Measurements from ENCODE around the gene TMEM201. TPM values are rescaled to one million over a fixed set of nuclear protein-coding genes. Genes with fewer than 3 reads are reported as not detected.

TMEM201 gene
- total and polyA plus RNA-seq, 2 of the 13 experiments (the other 11 are each of a cell fraction or from before 2014, with no cell fraction given), result 1.5 to 8.2 TPM

DNA sequence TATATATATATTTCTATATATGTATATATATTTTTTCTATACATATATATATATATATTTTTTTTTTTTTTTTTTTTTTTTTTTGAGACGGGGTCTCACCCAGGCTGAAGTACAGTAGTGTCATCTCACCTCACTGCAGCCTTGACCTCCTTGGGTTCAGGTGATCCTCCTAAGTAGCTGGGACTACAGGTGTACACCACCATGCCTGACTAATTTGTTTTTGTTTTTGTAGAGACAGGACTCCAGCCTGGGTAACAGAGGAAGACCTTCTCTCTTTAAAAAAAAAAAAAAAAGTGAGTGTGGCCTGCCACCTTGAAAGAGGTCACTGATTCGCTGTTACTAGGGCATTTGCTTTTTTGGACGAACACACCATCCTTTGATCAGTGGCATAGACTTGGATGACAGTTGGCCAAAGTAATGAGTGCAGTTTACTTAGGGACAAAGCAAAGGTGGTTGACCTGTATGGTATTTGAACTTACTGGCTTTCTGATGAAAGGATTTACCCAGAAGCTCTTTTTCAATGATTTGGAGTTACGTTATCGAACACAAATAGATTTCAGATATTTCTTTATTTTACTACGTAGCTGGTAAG lies 38.7 kb upstream of the TMEM201 start (continued):
- TF ChIP-seq JUND (CRISPR knock-in tag; IDR thresholded peaks at IDR 0.05), result peak; percentile 61
- TF ChIP-seq GATAD2A (CRISPR knock-in tag; IDR thresholded peaks at IDR 0.05), result peak; percentile 96
- peak; percentile 95 for TF ChIP-seq BCL6 (CRISPR knock-in tag; IDR thresholded peaks at IDR 0.05)
- no peak for TF ChIP-seq RBFOX2 (IDR thresholded peaks at IDR 0.05; ENCODE audit: low read depth, low read length)
- TF ChIP-seq RCOR2 (CRISPR knock-in tag; IDR thresholded peaks at IDR 0.05), result peak; percentile 97
- TF ChIP-seq POGZ (CRISPR knock-in tag; IDR thresholded peaks at IDR 0.05), result peak; percentile 52; the same call in 1 of the 2 replicates
- TF ChIP-seq, protein P1, sequence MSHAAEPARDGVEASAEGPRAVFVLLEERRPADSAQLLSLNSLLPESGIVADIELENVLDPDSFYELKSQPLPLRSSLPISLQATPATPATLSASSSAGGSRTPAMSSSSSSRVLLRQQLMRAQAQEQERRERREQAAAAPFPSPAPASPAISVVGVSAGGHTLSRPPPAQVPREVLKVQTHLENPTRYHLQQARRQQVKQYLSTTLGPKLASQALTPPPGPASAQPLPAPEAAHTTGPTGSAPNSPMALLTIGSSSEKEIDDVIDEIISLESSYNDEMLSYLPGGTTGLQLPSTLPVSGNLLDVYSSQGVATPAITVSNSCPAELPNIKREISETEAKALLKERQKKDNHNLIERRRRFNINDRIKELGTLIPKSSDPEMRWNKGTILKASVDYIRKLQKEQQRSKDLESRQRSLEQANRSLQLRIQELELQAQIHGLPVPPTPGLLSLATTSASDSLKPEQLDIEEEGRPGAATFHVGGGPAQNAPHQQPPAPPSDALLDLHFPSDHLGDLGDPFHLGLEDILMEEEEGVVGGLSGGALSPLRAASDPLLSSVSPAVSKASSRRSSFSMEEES (CRISPR knock-in tag; IDR thresholded peaks at IDR 0.05), result peak; percentile 90
- TF ChIP-seq, protein P2, sequence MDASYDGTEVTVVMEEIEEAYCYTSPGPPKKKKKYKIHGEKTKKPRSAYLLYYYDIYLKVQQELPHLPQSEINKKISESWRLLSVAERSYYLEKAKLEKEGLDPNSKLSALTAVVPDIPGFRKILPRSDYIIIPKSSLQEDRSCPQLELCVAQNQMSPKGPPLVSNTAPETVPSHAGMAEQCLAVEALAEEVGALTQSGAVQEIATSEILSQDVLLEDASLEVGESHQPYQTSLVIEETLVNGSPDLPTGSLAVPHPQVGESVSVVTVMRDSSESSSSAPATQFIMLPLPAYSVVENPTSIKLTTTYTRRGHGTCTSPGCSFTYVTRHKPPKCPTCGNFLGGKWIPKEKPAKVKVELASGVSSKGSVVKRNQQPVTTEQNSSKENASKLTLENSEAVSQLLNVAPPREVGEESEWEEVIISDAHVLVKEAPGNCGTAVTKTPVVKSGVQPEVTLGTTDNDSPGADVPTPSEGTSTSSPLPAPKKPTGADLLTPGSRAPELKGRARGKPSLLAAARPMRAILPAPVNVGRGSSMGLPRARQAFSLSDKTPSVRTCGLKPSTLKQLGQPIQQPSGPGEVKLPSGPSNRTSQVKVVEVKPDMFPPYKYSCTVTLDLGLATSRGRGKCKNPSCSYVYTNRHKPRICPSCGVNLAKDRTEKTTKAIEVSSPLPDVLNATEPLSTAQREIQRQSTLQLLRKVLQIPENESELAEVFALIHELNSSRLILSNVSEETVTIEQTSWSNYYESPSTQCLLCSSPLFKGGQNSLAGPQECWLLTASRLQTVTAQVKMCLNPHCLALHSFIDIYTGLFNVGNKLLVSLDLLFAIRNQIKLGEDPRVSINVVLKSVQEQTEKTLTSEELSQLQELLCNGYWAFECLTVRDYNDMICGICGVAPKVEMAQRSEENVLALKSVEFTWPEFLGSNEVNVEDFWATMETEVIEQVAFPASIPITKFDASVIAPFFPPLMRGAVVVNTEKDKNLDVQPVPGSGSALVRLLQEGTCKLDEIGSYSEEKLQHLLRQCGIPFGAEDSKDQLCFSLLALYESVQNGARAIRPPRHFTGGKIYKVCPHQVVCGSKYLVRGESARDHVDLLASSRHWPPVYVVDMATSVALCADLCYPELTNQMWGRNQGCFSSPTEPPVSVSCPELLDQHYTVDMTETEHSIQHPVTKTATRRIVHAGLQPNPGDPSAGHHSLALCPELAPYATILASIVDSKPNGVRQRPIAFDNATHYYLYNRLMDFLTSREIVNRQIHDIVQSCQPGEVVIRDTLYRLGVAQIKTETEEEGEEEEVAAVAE (CRISPR knock-in tag; IDR thresholded peaks at IDR 0.05; ENCODE audit: borderline replicate concordance), result peak; percentile 48; the same call in 1 of the 2 replicates
- TF ChIP-seq ZNF335 (CRISPR knock-in tag; IDR thresholded peaks at IDR 0.05), result no peak
- TF ChIP-seq HDAC1 (CRISPR knock-in tag; IDR thresholded peaks at IDR 0.05), result peak; percentile 89
- TF ChIP-seq, protein P3, sequence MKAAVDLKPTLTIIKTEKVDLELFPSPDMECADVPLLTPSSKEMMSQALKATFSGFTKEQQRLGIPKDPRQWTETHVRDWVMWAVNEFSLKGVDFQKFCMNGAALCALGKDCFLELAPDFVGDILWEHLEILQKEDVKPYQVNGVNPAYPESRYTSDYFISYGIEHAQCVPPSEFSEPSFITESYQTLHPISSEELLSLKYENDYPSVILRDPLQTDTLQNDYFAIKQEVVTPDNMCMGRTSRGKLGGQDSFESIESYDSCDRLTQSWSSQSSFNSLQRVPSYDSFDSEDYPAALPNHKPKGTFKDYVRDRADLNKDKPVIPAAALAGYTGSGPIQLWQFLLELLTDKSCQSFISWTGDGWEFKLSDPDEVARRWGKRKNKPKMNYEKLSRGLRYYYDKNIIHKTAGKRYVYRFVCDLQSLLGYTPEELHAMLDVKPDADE (CRISPR knock-in tag; IDR thresholded peaks at IDR 0.05), result no peak
- peak; percentile 28; the same call in 1 of the 2 replicates for TF ChIP-seq SPEN (CRISPR knock-in tag; IDR thresholded peaks at IDR 0.05; ENCODE audit: low read depth)
- TF ChIP-seq, protein P4, sequence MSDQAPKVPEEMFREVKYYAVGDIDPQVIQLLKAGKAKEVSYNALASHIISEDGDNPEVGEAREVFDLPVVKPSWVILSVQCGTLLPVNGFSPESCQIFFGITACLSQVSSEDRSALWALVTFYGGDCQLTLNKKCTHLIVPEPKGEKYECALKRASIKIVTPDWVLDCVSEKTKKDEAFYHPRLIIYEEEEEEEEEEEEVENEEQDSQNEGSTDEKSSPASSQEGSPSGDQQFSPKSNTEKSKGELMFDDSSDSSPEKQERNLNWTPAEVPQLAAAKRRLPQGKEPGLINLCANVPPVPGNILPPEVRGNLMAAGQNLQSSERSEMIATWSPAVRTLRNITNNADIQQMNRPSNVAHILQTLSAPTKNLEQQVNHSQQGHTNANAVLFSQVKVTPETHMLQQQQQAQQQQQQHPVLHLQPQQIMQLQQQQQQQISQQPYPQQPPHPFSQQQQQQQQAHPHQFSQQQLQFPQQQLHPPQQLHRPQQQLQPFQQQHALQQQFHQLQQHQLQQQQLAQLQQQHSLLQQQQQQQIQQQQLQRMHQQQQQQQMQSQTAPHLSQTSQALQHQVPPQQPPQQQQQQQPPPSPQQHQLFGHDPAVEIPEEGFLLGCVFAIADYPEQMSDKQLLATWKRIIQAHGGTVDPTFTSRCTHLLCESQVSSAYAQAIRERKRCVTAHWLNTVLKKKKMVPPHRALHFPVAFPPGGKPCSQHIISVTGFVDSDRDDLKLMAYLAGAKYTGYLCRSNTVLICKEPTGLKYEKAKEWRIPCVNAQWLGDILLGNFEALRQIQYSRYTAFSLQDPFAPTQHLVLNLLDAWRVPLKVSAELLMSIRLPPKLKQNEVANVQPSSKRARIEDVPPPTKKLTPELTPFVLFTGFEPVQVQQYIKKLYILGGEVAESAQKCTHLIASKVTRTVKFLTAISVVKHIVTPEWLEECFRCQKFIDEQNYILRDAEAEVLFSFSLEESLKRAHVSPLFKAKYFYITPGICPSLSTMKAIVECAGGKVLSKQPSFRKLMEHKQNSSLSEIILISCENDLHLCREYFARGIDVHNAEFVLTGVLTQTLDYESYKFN (CRISPR knock-in tag; conservative IDR thresholded peaks at IDR 0.05), result peak; percentile 95
- TF ChIP-seq RNF2 (conservative IDR thresholded peaks at IDR 0.05; ENCODE audit: low read depth), result no peak
- TF ChIP-seq ZNF878 (CRISPR knock-in tag; IDR thresholded peaks at IDR 0.05), result 0 out of 2 replicates have a peak, but pooled peaks have one; percentile 58
- peak; percentile 63; the same call in 1 of the 2 replicates for TF ChIP-seq ETV5 (CRISPR knock-in tag; IDR thresholded peaks at IDR 0.05; ENCODE audit: borderline replicate concordance)
- TF ChIP-seq ZNF331 (CRISPR knock-in tag; IDR thresholded peaks at IDR 0.05), result peak; percentile 68
- TF ChIP-seq, protein P5, sequence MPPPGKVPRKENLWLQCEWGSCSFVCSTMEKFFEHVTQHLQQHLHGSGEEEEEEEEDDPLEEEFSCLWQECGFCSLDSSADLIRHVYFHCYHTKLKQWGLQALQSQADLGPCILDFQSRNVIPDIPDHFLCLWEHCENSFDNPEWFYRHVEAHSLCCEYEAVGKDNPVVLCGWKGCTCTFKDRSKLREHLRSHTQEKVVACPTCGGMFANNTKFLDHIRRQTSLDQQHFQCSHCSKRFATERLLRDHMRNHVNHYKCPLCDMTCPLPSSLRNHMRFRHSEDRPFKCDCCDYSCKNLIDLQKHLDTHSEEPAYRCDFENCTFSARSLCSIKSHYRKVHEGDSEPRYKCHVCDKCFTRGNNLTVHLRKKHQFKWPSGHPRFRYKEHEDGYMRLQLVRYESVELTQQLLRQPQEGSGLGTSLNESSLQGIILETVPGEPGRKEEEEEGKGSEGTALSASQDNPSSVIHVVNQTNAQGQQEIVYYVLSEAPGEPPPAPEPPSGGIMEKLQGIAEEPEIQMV (CRISPR knock-in tag; IDR thresholded peaks at IDR 0.05; ENCODE audit: low read depth), result no peak
